ENCODE data around the gene OSBP2. TPM values are rescaled to one million over a fixed set of nuclear protein-coding genes. Genes with fewer than 3 reads are reported as not detected.

Gene OSBP2
- total and polyA plus RNA-seq, 10 donors = 0.38 to 41.4 (median 6.5) TPM

DNA sequence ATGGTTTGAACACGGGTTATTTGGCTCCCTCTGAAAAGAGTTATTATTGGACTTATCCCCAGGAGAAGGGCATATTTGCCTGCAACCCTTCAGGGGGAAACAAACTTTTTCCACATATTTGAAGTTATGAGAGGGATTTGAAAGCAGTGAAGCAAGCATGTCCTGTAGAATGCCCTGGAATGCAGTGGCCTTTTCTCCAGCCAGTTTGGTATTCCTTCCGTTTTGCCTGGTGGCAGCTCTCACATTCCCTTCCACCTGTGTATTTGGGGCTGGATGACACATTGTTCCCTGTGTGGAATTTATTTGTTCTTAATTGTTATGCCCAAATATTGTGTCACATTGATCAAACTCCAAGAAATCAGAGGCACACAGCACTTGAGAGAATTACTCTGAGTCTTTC, 59.0 kb downstream of the OSBP2 start:
- H3K4me3 ChIP-seq = no peak overlapping the region
- intact Hi-C loops (cut with DNase I; ENCODE audit: low total_unique reads) = loop anchor here (2.0 kb wide), 1 partner anchor 119 kb away; the partner anchor contains the start of gene SLC35E4
- H3K27me3 ChIP-seq (replicated peaks in 1 of 7) = no peaks in the 10 kb centered on the region
- no peaks in the 10 kb centered on the region for H3K36me3 ChIP-seq
- 68 to 94% (median 77%) methylated on average over 2 of the region's 2 CpGs for WGBS, 5 donors
- DNase-seq = no peak
- H3K27ac ChIP-seq = peak overlapping the region in 4 of 8 donors; percentile 22 to 50 (median 48)
- peaks cover 0 to 17% (median 3%) of the 10 kb centered on the region in 6 donors for H3K4me1 ChIP-seq
- H3K9me3 ChIP-seq = peaks cover 0 to 5% (median 0%) of the 10 kb centered on the region in 8 donors
- TF ChIP-seq POLR2AphosphoS5 (IDR thresholded peaks at IDR 0.05) = no peak
- TF ChIP-seq, protein P1, sequence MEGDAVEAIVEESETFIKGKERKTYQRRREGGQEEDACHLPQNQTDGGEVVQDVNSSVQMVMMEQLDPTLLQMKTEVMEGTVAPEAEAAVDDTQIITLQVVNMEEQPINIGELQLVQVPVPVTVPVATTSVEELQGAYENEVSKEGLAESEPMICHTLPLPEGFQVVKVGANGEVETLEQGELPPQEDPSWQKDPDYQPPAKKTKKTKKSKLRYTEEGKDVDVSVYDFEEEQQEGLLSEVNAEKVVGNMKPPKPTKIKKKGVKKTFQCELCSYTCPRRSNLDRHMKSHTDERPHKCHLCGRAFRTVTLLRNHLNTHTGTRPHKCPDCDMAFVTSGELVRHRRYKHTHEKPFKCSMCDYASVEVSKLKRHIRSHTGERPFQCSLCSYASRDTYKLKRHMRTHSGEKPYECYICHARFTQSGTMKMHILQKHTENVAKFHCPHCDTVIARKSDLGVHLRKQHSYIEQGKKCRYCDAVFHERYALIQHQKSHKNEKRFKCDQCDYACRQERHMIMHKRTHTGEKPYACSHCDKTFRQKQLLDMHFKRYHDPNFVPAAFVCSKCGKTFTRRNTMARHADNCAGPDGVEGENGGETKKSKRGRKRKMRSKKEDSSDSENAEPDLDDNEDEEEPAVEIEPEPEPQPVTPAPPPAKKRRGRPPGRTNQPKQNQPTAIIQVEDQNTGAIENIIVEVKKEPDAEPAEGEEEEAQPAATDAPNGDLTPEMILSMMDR (IDR thresholded peaks at IDR 0.05 in 8 of 11, conservative IDR thresholded peaks at IDR 0.05 in 3 of 11) = no peak
- TF ChIP-seq POLR2A (IDR thresholded peaks at IDR 0.05) = no peak

DNA sequence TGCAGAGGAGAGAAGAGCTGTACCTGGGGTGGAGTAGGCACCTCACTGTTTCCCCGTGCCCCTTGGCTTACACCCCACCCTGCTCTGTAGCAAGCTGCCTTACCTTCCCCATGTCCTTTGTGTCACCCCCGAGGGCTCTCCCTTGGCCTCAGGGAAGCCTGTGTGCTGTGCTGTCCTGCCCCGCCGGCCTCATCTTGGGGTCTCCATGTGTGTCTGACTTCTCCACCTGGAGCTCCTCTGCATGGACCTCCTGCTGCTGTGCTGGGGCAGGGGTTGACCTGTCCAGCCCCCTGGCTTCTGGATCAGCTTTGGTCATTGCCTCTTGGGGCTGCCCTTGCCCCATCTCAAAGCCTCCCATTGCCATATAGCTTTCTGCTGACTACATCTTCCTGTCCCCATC, 59.8 kb downstream of the OSBP2 start:
- TF ChIP-seq POLR2AphosphoS5 (IDR thresholded peaks at IDR 0.05) = no peak
- TF ChIP-seq, protein P1 (IDR thresholded peaks at IDR 0.05 in 8 of 11, conservative IDR thresholded peaks at IDR 0.05 in 3 of 11) = no peak
- H3K27me3 ChIP-seq (replicated peaks in 1 of 7) = no peaks in the 10 kb centered on the region
- H3K36me3 ChIP-seq = no peaks in the 10 kb centered on the region
- no peak overlapping the region for H3K4me3 ChIP-seq
- H3K9me3 ChIP-seq = peaks cover 0 to 5% (median 0%) of the 10 kb centered on the region in 8 donors
- 86 to 98% (median 98%) methylated on average over 4 of the region's 4 CpGs for WGBS, 5 donors
- intact Hi-C loops (cut with DNase I; ENCODE audit: low total_unique reads) = loop anchor here (2.0 kb wide), 1 partner anchor 120 kb away; the partner anchor contains the start of gene SLC35E4
- peaks cover 0 to 17% (median 3%) of the 10 kb centered on the region in 6 donors for H3K4me1 ChIP-seq
- no peak for DNase-seq
- H3K27ac ChIP-seq = peak overlapping the region in 3 of 8 donors; percentile 9 to 50 (median 48)

DNA sequence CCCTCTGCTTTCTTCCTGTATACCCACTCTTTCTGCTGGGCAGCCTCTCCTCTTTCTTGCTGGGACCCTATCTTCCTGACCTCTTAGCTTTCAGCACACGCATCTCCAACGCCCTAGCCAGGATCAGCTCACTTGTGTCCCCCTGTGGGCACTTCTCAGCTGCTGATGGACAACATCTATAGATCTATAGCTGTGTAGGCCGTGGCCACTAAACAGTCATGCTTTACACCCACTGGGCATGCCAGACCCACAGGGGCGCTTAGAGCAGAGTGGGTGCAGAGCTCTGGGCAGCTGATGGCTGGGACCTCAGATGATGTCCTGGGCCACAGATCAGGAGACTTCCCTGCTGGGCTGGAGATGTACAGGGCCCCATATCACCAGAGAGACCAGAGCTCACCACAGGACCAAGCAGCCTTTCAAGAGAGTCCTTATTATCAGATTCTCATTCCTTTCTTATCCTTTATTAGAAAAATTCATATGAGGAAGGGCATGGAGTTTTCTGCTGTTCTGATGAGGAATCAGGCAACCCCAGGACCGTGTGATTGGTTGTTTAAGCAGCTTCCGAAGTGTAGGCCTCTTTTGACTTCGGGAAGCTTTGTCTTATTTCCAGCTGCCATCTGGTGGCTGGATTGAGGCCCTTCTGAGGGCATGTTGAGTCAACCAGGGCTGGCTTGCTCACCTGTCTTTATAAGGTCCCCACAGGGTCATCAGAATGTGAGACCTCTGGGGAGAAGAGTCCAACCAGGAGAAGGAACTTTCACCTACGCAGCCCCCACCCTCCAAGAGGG, 60.5 kb downstream of the OSBP2 start:
- 48 to 60% (median 58%) methylated on average over 6 to 8 of the region's 8 CpGs for WGBS, 5 donors
- H3K27me3 ChIP-seq (replicated peaks in 1 of 7) = no peaks in the 10 kb centered on the region
- intact Hi-C loops (cut with DNase I; ENCODE audit: low total_unique reads) = loop anchor here (2.0 kb wide), 1 partner anchor 120 kb away; the partner anchor contains the start of gene SLC35E4
- peak overlapping the region in 2 of 8 donors; percentile 9 to 48 for H3K27ac ChIP-seq
- H3K9me3 ChIP-seq = peaks cover 0 to 5% (median 0%) of the 10 kb centered on the region in 8 donors
- H3K36me3 ChIP-seq = no peaks in the 10 kb centered on the region
- H3K4me3 ChIP-seq = no peak overlapping the region
- DNase-seq = no peak
- TF ChIP-seq, protein P1 (IDR thresholded peaks at IDR 0.05 in 8 of 11, conservative IDR thresholded peaks at IDR 0.05 in 3 of 11) = peak in 10 of 11 experiments; percentile 39 to 70 (median 59)
- no peak for TF ChIP-seq POLR2AphosphoS5 (IDR thresholded peaks at IDR 0.05)
- peaks cover 0 to 17% (median 3%) of the 10 kb centered on the region in 6 donors for H3K4me1 ChIP-seq

DNA sequence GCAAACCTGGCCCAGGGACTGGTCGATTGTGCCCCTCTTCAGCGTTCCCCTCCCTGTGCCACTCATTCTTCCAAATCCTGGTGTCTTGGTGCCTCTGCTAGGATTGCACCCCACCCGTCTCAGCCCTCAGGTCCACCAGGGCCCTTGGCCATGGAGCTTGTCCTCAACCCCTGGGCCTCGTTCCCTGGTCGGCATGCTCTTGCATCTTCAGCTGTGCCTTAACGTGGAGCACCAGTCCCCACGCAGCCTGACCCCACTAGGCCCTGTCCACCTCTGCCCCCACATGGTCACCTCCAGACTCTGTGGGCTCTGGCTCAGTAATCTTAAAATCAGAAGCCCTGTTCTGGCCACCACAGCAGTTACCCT, 61.1 kb downstream of the OSBP2 start:
- Histone ChIP-seq H3K27me3 (replicated peaks in 1 of 7) (no peaks in the 10 kb centered on the region), H3K9me3 (peaks cover 0 to 5% (median 0%) of the 10 kb centered on the region in 8 donors), H3K4me1 (peaks cover 0 to 17% (median 3%) of the 10 kb centered on the region in 6 donors), H3K36me3 (no peaks in the 10 kb centered on the region), H3K27ac (no peak overlapping the region), H3K4me3 (no peak overlapping the region)
- no peak for DNase-seq
- TF ChIP-seq, protein P1 (IDR thresholded peaks at IDR 0.05 in 8 of 11, conservative IDR thresholded peaks at IDR 0.05 in 3 of 11) = peak in 5 of 11 experiments; percentile 1 to 46 (median 15)
- TF ChIP-seq POLR2AphosphoS5 (IDR thresholded peaks at IDR 0.05) (no peak), POLR2A (IDR thresholded peaks at IDR 0.05) (no peak)
- intact Hi-C loops (cut with DNase I; ENCODE audit: low total_unique reads) = loop anchor here (2.0 kb wide), 1 partner anchor 121 kb away; the partner anchor contains the start of gene SLC35E4
- WGBS, 5 donors = 91 to 95% (median 94%) methylated on average over 7 of the region's 7 CpGs
